HG03159 (cell line): ENCODE measurements around the gene MYO15B.

ENCODE experiments used
- ATAC-seq: cut with Tn5 transposase; IDR thresholded peaks from one replicate; pipeline ENCODE4 v1.9.1; 2021; ENCODE audit warnings: mild to moderate bottlenecking, moderate library complexity; ENCODE audit not compliant: unreplicated experiment

The MYO15B gene

DNA sequence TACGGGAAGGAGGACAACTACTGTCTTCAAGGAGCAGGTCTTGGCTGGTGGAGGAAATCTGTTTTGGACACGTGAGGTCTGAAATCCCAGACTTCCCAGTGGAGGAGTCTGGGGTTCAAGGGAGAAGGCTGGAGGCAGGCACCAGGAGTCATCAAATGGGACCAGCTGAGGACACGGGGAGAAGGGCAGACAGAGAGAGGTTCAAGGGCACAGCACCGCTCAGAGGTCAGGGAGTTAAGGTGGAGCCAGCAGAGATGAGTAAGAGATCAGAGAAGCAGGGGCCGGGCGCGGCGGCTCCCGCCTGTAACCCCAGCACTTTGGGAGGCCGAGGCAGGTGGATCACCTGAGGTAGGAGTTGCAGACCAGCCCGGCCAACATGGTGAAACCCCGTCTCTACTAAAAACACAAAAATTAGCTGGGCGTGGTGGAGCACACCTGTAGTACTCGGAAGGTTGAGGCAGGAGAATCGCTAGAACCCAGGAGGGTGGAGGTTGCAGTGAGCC is 35.2 kb downstream of the MYO15B start:
- no peak for ATAC-seq

DNA sequence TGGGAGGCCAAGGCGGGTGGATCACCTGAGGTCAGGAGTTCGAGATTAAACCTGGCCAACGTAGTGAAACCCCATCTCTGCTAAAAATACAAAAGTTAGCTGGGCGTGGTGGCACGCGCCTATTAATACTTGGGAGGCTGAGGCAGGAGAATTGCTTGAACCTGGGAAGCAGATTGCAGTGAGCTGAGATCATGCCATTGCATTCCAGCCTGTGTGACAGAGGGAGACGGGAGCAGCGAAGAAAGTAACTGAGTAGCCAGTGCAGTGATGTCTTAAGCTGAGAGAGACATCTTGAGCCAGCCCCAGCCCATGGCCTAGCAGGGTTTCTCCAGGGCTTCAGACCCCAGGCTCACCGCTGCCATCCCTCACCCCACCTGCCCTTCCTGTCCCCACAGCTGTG is 35.8 kb downstream of the MYO15B start:
- no peak for ATAC-seq

DNA sequence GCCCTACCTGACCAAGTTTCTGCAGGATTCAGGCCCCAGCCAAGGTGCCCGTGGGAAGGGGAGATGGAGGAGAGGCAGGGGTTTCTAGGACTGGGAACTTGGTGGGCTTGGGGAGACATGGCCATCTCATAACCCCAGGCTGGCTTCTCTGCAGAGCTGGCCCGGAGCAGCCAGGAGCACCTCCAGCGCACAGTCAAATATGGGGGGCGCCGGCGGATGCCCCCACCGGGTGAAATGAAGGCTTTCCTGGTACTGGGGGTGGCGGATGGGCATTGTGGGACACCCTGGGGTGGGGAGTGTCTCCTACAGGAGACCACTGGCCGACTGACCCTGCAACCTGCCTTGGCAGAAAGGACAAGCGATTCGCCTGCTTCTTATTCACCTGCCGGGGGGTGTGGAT is 36.4 kb downstream of the MYO15B start:
- no peak for ATAC-seq

DNA sequence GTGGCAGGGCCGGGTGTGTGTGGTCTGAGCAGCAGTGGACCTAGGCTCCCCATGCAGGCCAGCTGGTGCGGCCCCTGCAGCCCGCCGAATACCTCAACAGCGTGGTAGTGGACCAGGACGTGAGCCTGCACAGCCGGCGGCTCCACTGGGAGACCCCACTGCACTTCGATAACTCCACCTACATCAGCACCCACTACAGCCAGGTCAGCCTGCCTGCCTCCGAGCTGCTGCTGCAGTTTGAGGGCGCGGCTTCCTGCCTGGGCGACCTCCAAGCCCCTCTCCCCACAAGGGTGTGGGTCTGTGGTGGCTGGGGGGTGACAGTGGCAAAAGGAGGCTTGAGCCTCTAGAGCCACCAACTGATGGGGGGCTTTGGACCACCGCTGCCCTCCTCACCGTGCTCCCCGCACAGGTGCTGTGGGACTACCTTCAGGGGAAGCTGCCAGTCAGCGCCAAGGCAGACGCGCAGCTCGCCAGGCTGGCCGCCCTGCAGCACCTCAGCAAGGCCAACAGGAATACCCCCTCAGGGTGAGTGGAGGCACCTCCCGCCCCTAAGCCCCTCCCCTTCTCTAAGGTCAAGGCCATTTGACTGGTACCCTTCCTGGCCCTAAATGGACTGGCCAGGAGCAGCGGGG is 37.2 kb downstream of the MYO15B start:
- no peak for ATAC-seq

DNA sequence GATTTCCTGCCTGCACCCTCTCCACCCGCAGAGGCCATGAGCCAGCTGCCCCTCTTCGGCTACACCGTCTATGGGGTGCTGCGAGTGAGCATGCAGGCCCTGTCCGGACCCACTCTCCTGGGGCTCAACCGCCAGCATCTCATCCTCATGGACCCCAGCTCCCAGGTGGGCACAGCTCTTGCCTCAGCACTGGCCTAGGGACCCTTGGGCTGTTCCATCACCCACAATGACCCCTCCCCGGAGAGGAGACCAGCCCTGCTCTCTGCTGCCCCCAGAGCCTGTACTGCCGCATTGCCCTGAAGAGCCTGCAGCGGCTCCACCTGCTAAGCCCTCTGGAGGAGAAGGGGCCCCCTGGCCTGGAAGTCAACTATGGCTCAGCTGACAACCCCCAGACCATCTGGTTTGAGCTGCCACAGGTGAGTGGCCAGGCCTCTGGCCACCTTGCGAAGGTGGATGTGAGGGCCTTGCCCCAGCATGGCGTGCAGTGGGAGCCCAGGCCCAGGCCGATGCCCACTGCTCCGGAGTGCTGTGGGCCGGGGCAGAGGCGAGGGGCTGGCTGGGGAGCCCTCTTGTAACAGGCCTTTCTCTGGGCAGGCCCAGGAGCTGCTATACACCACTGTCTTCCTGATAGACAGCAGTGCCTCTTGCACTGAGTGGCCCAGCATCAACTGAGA is 38.4 kb downstream of the MYO15B start:
- no peak for ATAC-seq

DNA sequence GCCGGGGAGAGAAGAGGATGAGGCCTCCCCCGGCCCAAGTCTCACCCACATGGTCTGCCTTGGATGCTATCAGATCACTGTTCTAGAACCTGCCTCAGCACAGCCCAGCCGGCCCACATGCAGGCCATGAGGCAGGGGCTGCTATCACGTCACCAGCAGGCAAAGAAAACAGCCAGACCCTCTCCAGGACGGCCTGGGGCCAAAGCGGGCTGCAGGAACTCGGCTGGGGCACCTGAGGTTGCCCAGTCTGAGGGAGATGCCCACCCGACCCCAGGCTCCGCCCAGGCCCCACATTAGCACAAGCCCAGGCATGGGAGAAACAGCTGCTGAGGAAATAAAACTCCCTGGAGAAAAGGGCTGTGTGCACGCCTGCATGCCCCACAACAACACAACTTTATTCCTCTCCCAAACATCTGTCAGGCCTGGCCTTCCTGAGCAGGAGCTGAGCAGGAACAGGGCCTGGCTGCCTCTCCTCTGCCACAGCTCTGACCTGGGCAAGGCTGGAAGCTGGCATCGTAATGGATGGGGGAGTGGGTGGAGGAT is 39.0 kb downstream of the MYO15B start:
- no peak for ATAC-seq

DNA sequence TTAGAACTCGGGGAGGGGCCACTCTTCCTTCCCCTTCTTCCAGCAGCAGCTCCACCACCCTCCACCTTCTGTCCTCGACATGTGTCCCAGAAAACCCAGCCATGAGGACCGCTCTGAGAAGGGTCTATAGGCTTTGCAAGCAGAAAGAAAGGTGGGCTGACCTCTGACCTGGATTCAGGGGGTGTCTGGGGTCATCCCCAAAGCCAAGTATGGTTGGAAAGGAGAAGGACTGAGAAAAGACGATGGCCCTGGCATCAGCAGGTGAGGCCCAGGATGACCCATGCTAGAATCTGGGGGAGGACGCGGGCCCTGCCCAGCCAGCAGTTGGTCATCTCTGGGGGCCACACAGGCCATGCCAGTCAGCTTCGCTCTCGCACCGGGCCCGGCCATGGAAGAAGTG is 39.5 kb downstream of the MYO15B start:
- ATAC-seq: no peak

DNA sequence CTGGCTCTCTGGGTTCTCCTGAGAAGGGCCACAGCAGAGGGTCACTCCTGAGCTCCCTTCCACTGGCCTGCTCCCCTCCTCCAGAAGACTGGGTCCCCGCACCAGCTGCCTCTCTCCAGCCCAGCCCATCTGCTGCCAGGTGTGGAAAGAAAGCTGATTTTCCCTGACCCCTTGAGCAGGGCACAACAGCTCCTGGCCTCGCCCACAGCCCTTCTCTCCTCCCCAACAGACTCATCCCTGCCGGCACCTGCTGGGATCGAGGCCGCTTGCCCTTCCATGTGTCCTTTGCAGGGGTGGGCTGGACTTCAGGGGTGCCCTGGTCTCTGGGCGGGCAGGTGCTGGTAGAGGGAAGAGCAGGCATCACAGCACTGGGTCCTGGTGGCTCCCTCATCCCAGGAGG is 40.8 kb downstream of the MYO15B start:
- ATAC-seq: no peak

DNA sequence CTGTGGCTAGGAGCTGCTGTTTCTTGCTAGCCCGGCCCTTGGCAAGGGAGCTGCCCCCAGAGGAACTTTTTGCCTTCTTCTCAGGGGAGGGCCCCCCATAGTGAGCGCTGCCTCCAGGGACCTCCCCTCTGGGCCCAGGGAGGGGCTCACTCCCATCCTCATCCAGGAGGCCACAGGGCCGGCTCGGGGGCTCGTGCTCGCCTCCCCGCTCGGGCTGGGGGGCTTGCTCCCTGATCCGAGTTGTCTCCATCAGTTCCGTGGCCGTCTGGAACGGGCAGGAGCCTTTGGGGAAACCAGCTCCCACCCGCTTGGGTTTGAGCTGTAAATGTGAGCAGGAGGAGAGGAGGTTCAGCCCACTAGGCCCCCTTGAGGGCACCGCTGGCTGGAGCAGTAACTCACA is 41.6 kb downstream of the MYO15B start:
- no peak for ATAC-seq

DNA sequence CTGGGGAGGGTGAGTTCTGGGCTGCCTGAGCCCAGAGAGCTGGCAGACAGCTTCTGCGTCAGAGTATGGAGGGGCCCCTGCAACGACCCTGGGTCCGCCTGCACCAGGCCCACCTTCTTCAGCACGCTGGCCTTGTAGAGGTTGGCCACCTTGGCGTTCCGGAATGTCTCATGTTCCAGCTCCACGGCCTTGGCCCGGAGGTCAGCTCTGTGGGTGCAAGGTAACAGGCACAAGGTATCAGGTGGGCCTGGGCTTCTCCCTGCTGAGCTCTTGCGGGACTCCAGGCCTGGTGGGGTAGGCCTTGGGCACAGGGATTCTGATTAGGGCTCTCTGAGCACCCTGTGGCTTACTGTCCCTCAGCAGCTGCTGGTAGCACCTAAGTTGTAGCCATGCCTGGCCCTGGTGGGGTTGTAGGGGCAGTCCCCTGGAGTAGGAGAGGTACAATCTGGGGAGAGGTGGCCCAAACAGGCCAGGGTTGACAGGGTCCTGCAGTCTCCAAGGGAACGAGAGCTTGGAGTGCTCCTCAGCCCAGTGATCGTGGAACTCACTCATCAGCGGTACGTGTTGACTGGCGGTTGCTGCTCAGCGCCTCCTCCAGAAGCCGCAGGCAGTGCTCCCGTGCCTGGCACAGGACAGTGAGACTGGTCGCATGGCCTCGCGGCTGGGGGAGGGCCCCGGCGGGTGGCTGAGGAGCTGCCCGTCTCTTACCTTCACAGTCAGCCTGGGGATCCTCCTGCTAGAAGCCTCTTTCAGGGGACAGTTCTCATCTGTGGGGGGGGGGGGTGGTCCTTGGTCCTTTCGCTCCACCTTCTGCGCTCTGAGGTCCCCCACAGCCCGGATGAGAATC is 42.7 kb downstream of the MYO15B start:
- no peak for ATAC-seq

DNA sequence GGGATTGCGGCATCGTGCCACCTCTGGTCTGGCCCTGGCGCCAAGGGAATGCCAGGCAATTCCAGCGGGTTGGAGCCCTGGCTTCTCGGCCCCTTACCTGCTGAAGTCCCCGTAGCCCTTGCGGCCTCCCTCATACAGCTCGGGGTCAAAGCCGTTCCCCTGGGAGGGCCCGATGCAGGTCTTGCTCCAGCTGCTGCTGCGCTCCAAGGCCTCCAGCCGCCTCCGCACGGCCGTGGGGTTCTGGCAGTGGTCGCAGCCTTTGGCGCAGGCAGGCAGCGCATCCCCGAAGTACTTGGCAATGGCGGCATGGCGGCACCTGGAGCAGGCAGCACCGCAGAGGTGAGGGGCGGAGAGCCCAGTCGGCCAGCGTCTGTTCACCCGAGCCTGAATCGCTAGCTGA is 43.8 kb downstream of the MYO15B start:
- ATAC-seq: no peak

DNA sequence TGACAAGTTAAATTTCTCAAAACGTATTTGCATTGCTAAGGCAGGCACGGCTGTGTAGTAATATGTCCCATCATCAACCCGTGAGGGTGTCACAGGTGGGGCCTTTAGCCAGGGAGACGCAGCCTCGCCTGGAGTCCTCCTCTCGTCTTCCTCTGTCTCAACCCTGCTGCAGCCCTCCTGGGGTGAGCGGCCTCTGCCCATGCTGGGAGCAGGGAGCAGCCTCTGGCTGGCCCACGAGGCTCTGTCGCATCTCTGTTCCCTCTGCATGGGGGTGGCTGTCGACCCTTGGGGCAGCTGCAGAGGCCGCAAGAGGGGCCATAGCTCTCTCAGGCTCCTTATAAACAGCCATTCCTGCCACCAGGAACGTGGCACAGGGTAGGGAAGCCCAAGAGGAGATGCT is 44.8 kb downstream of the MYO15B start:
- no peak for ATAC-seq

DNA sequence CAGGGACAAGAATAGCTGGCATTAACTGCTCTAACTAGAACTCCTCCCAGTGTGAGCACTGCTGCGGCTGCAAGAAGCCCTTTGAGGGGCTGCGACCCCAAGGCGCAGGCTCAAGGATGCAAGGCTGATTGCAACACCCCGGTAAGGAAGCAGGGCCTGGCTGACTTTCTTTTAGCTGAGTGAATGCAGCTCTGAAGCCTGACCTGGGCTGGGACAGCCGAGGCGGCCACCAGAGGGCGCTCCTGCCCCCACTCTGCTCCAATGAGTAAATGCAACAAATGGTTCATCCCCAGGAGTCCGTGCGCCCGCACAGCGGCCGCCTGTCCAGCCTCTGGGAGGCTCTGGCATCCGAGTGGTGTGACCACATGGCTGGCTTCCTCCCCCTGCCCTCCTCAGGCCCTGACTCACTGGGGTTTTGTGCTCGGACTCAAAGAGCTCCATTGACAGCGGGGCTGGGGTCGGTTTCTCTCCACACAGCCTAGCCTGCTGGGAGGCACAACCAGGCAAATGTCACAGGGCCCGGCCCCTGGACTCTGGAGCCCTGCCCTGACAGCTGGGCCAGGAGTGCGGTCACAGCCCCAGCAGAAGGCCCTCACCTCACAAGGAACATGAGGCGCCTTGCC is 45.4 kb downstream of the MYO15B start, which contains the start of gene SMIM5:
SMIM5 (plus strand) TSS at position 572 of the 623 bp plus-strand sequence. CDS start 6,768 bp downstream, outside the sequence.
- peak; percentile 48 for ATAC-seq

DNA sequence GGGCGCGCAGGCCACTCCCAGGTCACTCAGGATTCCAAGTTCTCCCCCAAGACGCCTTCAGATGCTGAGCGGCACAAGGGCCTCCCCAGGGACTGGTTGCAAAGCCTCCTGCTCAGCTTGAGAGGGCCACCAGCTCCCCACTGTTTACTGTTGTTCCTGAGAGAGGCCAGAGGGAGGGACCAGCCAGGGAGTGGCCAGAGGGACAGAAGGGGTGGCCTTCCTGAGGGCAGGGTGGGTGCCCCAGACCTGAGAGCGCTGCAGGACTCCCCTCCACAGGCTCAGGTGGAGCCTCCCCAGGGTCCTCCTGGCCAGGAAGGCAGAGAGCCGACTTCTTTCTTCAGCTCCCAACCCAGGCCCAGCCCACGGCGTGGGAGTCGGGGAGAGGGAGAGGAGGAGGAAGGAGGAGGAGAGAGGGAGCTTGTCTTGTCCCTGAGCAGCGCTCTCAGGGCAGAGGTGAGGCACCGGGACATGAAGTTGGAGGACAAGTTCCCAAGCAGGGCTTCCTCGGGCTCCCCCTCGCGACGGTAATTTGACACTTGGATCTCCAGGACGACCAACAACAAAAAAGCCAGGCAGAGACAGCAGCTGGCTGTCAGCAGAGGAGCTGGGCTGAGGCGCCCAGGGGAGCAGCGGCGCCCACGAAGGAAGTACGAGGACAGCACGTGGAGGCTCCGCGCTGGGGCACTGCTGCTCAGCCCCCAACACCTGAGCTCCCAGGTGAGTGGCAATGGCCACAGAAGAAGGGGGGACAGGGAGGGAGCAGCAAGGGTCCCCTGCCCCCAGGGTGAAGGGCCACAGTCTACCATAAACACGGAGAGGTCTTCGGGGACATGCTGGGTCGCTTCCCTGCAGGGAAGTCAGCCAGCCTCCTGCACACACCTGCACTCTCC is 46.1 kb downstream of the MYO15B start:
- ATAC-seq: no peak

DNA sequence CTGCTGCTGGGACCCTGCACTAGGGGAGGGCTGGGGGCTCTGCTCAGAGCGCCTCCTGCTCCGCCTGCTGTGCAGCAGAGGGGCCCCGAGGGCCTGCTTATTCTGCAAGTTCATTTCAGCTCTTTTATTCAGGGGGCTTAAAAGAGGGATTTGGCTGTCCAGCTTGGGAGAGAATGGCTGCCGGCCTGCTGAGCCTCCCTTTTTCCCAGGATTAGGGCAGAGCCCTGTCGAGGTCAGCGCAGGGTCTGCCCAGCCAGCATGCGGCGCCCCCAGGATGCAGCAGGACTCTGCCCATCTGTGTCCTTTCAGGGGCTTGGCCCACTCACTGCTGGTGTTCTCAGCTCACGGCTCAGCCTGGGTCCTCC is 46.8 kb downstream of the MYO15B start:
- no peak for ATAC-seq

DNA sequence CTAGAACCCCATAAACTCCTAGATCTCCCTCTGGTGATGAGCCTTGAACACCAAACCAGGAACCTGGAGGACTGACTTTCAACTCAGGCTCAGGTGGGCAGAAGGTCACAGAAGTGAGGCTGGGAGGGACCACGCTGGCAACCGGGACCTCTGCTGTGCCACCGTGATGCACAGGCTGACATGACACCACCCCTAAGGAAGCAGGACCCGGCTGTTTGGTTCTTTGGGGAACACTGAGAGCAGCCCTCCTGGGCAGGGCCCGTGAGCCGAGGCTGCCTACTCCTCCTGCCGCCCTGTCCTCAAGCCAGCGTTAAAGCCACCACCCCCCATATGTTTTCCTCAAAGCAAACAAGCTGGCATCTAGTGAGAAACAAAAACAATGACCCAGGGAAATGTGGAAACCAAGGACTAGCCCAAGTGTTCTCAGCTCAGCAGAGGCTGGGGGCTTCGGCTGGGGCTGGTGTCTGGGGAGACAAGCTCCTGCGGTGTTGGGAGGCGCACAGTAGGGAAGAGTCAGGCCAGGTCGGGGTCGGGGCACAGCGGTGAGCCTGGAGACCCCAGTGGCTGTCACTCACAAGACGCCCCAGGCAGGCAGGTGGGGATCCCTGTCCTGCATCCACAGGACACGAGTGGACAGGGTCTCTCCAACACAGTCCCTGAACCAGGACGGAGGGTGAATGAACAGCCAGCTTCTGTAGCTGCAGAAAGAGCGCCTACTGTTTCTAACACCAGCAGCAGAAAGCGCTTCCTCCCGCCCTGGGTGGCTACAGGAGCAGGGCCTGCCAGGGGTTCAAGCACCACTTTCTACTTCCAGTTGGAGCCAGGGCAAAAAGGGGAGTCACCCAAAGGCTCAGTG is 47.4 kb downstream of the MYO15B start:
- no peak for ATAC-seq

DNA sequence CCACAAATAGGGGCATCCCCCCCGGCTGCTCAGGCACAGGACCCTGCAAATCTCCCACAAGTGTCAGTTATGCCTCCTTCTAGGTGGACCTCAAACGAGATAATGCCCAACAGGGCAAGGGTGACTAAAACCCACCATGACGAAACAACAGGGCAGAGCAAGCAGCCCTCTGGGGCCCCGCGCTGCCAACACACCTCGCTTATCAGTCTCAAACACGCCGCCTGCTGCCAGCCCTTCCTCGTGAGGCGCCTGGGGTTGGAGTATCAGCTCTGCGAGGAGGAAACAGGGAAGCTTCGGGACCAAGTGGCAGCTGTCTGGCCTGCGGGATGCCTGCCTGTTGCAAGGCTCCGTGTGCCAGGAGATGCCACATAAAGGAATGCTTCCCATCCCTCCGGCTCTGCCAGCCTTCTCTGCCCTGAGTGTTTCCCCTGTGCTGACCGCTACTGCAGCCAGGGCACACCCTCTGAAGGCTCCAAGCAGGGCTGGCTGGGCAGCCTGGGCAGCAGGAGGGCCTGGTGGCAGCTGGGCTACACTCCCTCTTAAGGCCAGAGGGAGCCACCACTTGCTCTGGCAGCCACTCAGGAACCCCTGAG is 48.1 kb downstream of the MYO15B start:
- no peak for ATAC-seq

DNA sequence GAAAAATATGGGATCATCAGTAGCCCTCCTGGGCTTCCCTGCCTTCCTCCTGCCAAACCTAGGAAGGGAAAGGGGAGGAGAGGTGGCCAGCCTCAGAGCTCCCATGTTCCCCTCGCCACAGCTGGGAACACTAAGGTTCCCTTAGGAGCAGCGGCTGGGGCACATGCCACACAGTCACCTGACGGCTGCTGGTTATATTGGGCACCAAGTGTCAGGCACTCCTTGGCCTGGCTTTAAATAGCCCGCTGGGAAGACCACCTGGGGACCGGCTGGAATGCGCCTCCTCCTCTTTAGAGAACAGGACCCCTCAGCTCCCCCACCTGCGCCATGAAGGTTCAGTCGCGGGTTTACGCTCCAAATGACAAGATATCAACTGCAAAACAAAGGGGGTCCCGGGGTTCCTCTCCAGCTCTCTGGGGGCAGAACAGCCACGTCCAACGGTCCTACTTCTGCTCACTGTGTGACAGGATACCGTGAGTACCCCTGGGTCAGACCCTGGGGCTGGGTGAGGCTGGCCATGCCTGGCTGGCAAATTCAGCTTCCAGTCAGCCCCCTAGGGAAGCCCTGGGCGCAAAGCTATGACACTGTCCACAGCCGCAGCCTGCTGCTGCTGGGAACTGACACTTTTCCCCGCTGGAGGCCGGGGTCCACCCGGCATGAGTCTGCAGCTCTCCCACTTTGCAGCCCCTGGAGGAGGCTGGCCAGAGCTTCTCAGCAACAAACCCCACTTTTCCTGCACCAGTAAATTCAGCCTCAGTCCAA is 49.0 kb downstream of the MYO15B start:
- ATAC-seq: no peak
